WTC11 (cell line): ENCODE measurements around the gene SLC6A20. TPM values are rescaled to one million over a fixed set of nuclear protein-coding genes. Genes with fewer than 3 reads are reported as not detected.

Experiments
- ATAC-seq: fragments of 200-7000 bp; cut with Tn5 transposase; 2 replicates; pipeline ENCODE4 v1.10.0; 2021; ENCODE audit warnings: mild to moderate bottlenecking, moderate library complexity
- CTCF ChIA-PET: fragments of 300-600 bp; sonication (Branson Sonifier 250); formaldehyde crosslinking; loops from one replicate; lab custom pipeline; 2021; ENCODE audit warnings: antibody characterized with exemption; lab: Charles Lee
- POLR2A ChIA-PET: fragments of 350-600 bp; sonication (Branson Sonifier 250); formaldehyde crosslinking; loops from one replicate; lab custom pipeline; 2021; ENCODE audit warnings: antibody characterized with exemption; lab: Charles Lee
- DNase-seq: peaks from one replicate; pipeline ENCODE4 v3.0.0; 2021; ENCODE audit warnings: low spot score
- H3K27ac Mint-ChIP-seq: 2 replicates; pipeline ENCODE4 v1.8.0; 2021; ENCODE audit warnings: mixed read lengths
- H3K27me3 Mint-ChIP-seq: 2 replicates; pipeline ENCODE4 v1.8.0; 2021; ENCODE audit warnings: low read depth, mild to moderate bottlenecking, moderate library complexity, mixed read lengths
- H3K36me3 Mint-ChIP-seq: 2 replicates; pipeline ENCODE4 v1.8.0; 2021; ENCODE audit warnings: mixed read lengths
- H3K4me1 Mint-ChIP-seq: 2 replicates; pipeline ENCODE4 v1.8.0; 2022; ENCODE audit warnings: mixed read lengths
- H3K4me3 Mint-ChIP-seq: 2 replicates; pipeline ENCODE4 v1.8.0; 2021; ENCODE audit warnings: mild to moderate bottlenecking, moderate library complexity, mixed read lengths
- H3K9me3 Mint-ChIP-seq: 2 replicates; pipeline ENCODE4 v1.8.0; 2021; ENCODE audit warnings: mixed read lengths
- AR ChIP-seq: fragments of 250-450 bp; sonication (Bioruptor Pico); IDR thresholded peaks from 2 replicates; pipeline ENCODE4 v1.9.0; 2021; ENCODE audit warnings: mild to moderate bottlenecking
- ATF2 ChIP-seq: sonication (generic); formaldehyde crosslinking; IDR thresholded peaks from 2 replicates; pipeline ENCODE4 v1.8.1; 2022; ENCODE audit warnings: low read depth, missing genetic modification reagents, borderline replicate concordance
- CBFB ChIP-seq: sonication (generic); formaldehyde crosslinking; IDR thresholded peaks from 2 replicates; pipeline ENCODE4 v1.8.1; 2022; ENCODE audit warnings: mild to moderate bottlenecking, low read depth, missing genetic modification reagents
- ELF4 ChIP-seq: sonication (generic); formaldehyde crosslinking; IDR thresholded peaks from 2 replicates; pipeline ENCODE4 v1.8.1; 2022; ENCODE audit warnings: low read depth, mild to moderate bottlenecking, moderate library complexity, missing genetic modification reagents
- ESRRA ChIP-seq: sonication (generic); formaldehyde crosslinking; IDR thresholded peaks from 2 replicates; pipeline ENCODE4 v1.8.1; 2022; ENCODE audit warnings: mild to moderate bottlenecking, missing genetic modification reagents, borderline replicate concordance
- FOXJ3 ChIP-seq: sonication (generic); formaldehyde crosslinking; IDR thresholded peaks from 2 replicates; pipeline ENCODE4 v1.9.0; 2021; ENCODE audit warnings: missing genetic modification reagents, mild to moderate bottlenecking, borderline replicate concordance
- FOXP1 ChIP-seq: sonication (generic); formaldehyde crosslinking; IDR thresholded peaks from 2 replicates; pipeline ENCODE4 v1.8.0; 2022; ENCODE audit warnings: missing genetic modification reagents, mild to moderate bottlenecking, moderate library complexity, borderline replicate concordance
- GTF2I ChIP-seq: fragments of 250-450 bp; sonication (Bioruptor Pico); conservative IDR thresholded peaks from 2 replicates; pipeline ENCODE4 v1.4.0; 2021; ENCODE audit warnings: mild to moderate bottlenecking
- HMGA2 ChIP-seq: fragments of 250-450 bp; sonication (Bioruptor Pico); IDR thresholded peaks from 2 replicates; pipeline ENCODE4 v1.4.0; 2021; ENCODE audit warnings: mild to moderate bottlenecking, moderate library complexity
- NFE2L1 ChIP-seq: sonication (generic); formaldehyde crosslinking; IDR thresholded peaks from 2 replicates; pipeline ENCODE4 v1.8.1; 2023; ENCODE audit warnings: missing genetic modification reagents
- RELA ChIP-seq: sonication (generic); formaldehyde crosslinking; IDR thresholded peaks from 2 replicates; pipeline ENCODE4 v1.8.1; 2022; ENCODE audit warnings: missing genetic modification reagents, mild to moderate bottlenecking, borderline replicate concordance
- SMAD3 ChIP-seq: sonication (generic); formaldehyde crosslinking; IDR thresholded peaks from 2 replicates; pipeline ENCODE4 v1.8.0; 2022; ENCODE audit warnings: missing genetic modification reagents, mild to moderate bottlenecking, borderline replicate concordance
- TEAD1 ChIP-seq: sonication (generic); formaldehyde crosslinking; IDR thresholded peaks from 2 replicates; pipeline ENCODE4 v1.8.0; 2022; ENCODE audit warnings: mild to moderate bottlenecking, missing genetic modification reagents
- ZNF121 ChIP-seq: sonication (generic); formaldehyde crosslinking; IDR thresholded peaks from 2 replicates; pipeline ENCODE4 v1.8.0; 2023; ENCODE audit warnings: missing genetic modification reagents
- ZNF317 ChIP-seq: sonication (generic); formaldehyde crosslinking; IDR thresholded peaks from 2 replicates; pipeline ENCODE4 v1.8.1; 2023; ENCODE audit warnings: low read depth, mild to moderate bottlenecking, moderate library complexity, missing genetic modification reagents, borderline replicate concordance
- ZNF512 ChIP-seq: sonication (generic); formaldehyde crosslinking; IDR thresholded peaks from 2 replicates; pipeline ENCODE4 v1.8.1; 2022; ENCODE audit warnings: missing genetic modification reagents, borderline replicate concordance
- total RNA-seq: library from RNA; stranded (reverse); gene quantifications from 3 replicates; pipeline ENCODE4 v1.2.3, GENCODE V29; 2021
- TF ChIP-seq, protein P1 (sequence below): sonication (generic); formaldehyde crosslinking; conservative IDR thresholded peaks from 2 replicates; pipeline ENCODE4 v1.8.1; 2022; ENCODE audit warnings: mild to moderate bottlenecking, missing genetic modification reagents
- TF ChIP-seq, protein P2 (sequence below): fragments of 250-450 bp; sonication (Bioruptor Pico); conservative IDR thresholded peaks from 2 replicates; pipeline ENCODE4 v1.9.0; 2021; ENCODE audit warnings: mild to moderate bottlenecking
- TF ChIP-seq, protein P3 (sequence below): sonication (generic); formaldehyde crosslinking; IDR thresholded peaks from 2 replicates; pipeline ENCODE4 v1.8.0; 2023; ENCODE audit warnings: missing genetic modification reagents, mild to moderate bottlenecking, borderline replicate concordance
- TF ChIP-seq, protein P4 (sequence below): sonication (generic); formaldehyde crosslinking; IDR thresholded peaks from 2 replicates; pipeline ENCODE4 v1.8.0; 2022; ENCODE audit warnings: mild to moderate bottlenecking, missing genetic modification reagents

Gene SLC6A20
- total RNA-seq, 1 experiment from 2014 or later, result 0.26 TPM

GRCh38 chr3:45783667-45784066, 12.7 kb downstream of the SLC6A20 start (continued):
- no peak for TF ChIP-seq ZNF121 (CRISPR knock-in tag)
- no peak for TF ChIP-seq ZNF317
- TF ChIP-seq RELA (CRISPR knock-in tag), result no peak
- TF ChIP-seq, protein P1, sequence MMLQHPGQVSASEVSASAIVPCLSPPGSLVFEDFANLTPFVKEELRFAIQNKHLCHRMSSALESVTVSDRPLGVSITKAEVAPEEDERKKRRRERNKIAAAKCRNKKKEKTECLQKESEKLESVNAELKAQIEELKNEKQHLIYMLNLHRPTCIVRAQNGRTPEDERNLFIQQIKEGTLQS, result no peak

GRCh38 chr3:45782381-45782780, 14.0 kb downstream of the SLC6A20 start:
- Mint-ChIP-seq H3K9me3 (peaks cover 14% of the 10 kb centered on the region), H3K27me3 (peaks cover 4% of the 10 kb centered on the region; the same call in 1 of the 2 replicates), H3K36me3 (no peaks in the 10 kb centered on the region; the same call in 1 of the 2 replicates), H3K4me3 (no peak overlapping the region), H3K4me1 (peaks cover 11% of the 10 kb centered on the region), H3K27ac (no peak overlapping the region)
- TF ChIP-seq ATF2 (CRISPR knock-in tag) (no peak), AR (CRISPR knock-in tag) (no peak), ELF4 (no peak)
- TF ChIP-seq, protein P2, sequence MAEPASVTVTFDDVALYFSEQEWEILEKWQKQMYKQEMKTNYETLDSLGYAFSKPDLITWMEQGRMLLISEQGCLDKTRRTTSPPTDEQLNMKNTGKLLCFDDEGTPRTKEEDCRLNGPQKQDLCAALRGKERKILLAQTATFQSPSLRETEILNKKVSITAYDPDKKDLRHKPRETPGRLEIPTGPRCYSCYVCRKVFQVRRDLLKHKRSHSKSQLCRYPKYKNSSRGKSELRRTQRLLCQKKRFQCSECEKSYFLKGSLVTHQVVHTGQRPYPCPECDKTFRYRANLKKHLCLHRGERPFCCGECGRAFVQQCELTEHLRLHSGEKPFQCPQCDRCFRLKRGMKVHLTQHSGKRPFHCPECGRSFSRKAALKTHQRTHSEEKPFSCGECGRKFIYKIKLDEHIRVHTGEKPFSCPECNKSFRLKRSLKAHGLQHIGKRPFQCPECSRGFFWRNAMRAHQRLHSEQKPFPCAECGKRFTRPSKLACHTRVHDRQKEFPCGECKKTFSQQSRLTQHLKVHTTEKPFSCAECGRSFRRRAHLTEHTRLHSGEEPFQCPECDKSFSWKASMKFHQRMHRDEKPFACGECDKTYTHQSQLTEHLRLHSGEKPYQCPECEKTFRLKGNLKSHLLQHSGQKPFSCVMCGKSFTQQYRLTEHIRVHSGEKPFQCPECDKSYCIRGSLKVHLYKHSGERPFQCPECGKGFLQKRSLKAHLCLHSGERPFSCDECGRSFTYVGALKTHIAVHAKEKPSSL (CRISPR knock-in tag), result no peak
- TF ChIP-seq, protein P3, sequence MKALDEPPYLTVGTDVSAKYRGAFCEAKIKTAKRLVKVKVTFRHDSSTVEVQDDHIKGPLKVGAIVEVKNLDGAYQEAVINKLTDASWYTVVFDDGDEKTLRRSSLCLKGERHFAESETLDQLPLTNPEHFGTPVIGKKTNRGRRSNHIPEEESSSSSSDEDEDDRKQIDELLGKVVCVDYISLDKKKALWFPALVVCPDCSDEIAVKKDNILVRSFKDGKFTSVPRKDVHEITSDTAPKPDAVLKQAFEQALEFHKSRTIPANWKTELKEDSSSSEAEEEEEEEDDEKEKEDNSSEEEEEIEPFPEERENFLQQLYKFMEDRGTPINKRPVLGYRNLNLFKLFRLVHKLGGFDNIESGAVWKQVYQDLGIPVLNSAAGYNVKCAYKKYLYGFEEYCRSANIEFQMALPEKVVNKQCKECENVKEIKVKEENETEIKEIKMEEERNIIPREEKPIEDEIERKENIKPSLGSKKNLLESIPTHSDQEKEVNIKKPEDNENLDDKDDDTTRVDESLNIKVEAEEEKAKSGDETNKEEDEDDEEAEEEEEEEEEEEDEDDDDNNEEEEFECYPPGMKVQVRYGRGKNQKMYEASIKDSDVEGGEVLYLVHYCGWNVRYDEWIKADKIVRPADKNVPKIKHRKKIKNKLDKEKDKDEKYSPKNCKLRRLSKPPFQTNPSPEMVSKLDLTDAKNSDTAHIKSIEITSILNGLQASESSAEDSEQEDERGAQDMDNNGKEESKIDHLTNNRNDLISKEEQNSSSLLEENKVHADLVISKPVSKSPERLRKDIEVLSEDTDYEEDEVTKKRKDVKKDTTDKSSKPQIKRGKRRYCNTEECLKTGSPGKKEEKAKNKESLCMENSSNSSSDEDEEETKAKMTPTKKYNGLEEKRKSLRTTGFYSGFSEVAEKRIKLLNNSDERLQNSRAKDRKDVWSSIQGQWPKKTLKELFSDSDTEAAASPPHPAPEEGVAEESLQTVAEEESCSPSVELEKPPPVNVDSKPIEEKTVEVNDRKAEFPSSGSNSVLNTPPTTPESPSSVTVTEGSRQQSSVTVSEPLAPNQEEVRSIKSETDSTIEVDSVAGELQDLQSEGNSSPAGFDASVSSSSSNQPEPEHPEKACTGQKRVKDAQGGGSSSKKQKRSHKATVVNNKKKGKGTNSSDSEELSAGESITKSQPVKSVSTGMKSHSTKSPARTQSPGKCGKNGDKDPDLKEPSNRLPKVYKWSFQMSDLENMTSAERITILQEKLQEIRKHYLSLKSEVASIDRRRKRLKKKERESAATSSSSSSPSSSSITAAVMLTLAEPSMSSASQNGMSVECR (CRISPR knock-in tag), result no peak
- ATAC-seq (no peak), DNase-seq (no peak)
- CTCF ChIA-PET, result interaction anchor here (1.2 kb wide), 1 partner anchor 122 kb away, joined by 3 read pairs; no protein-coding TSS in a partner anchor
- POLR2A ChIA-PET, result no interaction called here

GRCh38 chr3:45781841-45782240, 14.5 kb downstream of the SLC6A20 start:
- no peak overlapping the region for H3K4me3 Mint-ChIP-seq
- no peak overlapping the region for H3K27ac Mint-ChIP-seq
- no peaks in the 10 kb centered on the region; the same call in 1 of the 2 replicates for H3K36me3 Mint-ChIP-seq
- POLR2A ChIA-PET, result no interaction called here
- ATAC-seq (no peak), DNase-seq (no peak)
- H3K4me1 Mint-ChIP-seq, result peaks cover 11% of the 10 kb centered on the region
- CTCF ChIA-PET, result interaction anchor here (1.0 to 1.2 kb wide), 2 partner anchors 21 to 122 kb away, joined by 3 to 4 read pairs; no protein-coding TSS in a partner anchor
- peaks cover 14% of the 10 kb centered on the region for H3K9me3 Mint-ChIP-seq
- peaks cover 4% of the 10 kb centered on the region; the same call in 1 of the 2 replicates for H3K27me3 Mint-ChIP-seq
- TF ChIP-seq CBFB, result no peak
- no peak for TF ChIP-seq FOXJ3 (CRISPR knock-in tag)
- TF ChIP-seq GTF2I (CRISPR knock-in tag), result no peak
- no peak for TF ChIP-seq ESRRA (CRISPR knock-in tag)
- TF ChIP-seq SMAD3 (CRISPR knock-in tag), result no peak
- TF ChIP-seq NFE2L1 (CRISPR knock-in tag), result no peak
- TF ChIP-seq, protein P1, result no peak
- TF ChIP-seq HMGA2 (CRISPR knock-in tag), result no peak
- TF ChIP-seq ZNF512 (CRISPR knock-in tag), result no peak
- no peak for TF ChIP-seq FOXP1 (CRISPR knock-in tag)
- TF ChIP-seq TEAD1 (CRISPR knock-in tag), result no peak
- TF ChIP-seq, protein P4, sequence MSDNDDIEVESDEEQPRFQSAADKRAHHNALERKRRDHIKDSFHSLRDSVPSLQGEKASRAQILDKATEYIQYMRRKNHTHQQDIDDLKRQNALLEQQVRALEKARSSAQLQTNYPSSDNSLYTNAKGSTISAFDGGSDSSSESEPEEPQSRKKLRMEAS (CRISPR knock-in tag), result no peak
